VCaP (cell line): ENCODE measurements around the gene RIPOR1.
"Not testable (repeated sequence)": the region's sequence is repeated elsewhere in the genome, so short reads cannot be mapped to it uniquely, and the experiment has no call there.

Experiments used
- H3K27ac ChIP-seq: fragments of 450-650 bp; 2 replicates; pipeline ENCODE4 v1.5.1; 2017
- TF ChIP-seq, protein P1 (sequence below): fragments of 450-650 bp; conservative IDR thresholded peaks from 2 replicates; pipeline ENCODE4 v1.5.1; 2017; ENCODE audit warnings: mild to moderate bottlenecking, moderate library complexity

Gene RIPOR1

DNA sequence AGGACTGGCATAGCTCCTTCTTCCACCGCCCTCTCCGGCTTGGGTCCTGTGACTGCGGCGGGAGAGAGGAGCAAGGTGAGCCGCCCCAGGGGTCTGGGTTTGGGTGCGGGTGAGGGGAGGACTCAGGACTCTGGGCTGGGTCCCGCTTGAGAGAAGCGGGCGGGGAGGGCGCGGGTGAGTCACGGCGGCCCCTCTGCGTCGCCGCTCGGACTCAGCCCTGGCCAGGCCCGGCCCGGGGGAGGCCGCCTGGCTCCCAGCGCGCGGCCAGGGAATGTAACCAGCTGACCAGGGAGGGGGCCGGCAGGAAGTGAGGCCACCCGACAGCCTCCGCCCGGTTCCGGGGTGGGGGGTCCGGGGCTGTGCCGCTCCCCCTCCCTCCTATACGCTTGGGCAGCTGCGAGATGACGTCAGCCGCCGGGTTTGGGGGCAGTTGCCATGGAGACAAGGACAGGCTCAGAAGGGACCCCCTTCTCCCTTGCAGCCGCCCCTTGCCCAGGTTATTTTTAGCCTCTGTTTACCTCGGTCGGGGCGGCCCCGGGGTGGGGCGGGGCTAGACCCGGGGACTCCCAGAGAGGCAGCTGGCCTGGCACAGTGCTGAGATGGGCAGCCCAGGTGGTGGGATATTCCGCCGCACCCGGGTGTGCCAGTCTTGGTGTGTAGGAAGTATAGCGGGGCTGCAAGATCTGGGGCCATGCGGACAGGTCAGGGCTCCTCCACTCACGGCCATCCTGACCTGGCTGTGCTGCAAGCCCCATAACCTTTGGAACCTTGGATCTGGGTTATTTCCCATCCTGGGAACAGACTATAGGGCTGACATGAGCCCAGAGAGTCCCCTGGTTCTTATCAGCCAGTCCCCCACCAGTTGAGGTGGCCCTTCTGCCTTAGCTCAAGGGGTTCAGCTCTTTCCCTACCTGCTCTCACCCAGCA is 1.6 kb downstream of the RIPOR1 start:
- H3K27ac ChIP-seq: peak overlapping the region; percentile 86
- TF ChIP-seq, protein P1, sequence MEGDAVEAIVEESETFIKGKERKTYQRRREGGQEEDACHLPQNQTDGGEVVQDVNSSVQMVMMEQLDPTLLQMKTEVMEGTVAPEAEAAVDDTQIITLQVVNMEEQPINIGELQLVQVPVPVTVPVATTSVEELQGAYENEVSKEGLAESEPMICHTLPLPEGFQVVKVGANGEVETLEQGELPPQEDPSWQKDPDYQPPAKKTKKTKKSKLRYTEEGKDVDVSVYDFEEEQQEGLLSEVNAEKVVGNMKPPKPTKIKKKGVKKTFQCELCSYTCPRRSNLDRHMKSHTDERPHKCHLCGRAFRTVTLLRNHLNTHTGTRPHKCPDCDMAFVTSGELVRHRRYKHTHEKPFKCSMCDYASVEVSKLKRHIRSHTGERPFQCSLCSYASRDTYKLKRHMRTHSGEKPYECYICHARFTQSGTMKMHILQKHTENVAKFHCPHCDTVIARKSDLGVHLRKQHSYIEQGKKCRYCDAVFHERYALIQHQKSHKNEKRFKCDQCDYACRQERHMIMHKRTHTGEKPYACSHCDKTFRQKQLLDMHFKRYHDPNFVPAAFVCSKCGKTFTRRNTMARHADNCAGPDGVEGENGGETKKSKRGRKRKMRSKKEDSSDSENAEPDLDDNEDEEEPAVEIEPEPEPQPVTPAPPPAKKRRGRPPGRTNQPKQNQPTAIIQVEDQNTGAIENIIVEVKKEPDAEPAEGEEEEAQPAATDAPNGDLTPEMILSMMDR: no peak

DNA sequence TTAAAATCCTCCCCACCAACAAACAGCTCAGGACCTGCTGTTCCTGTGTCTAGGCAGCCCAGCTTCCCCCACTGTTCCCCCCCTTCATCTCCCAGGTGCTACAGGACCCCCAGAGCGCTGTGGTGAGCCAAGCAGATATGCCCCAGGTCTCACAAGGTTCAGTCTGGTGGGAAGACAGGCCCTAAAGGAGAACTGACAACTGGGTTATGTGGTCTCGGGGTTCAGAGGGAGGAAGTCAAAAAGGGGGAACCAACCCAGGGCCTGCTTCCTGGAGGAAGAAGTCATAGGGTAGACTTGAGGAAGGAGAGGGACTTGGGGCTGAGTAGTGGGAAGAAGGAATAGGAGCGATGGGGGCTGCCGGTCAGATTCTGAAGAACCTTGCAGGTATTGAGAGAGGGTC is 2.6 kb downstream of the RIPOR1 start:
- TF ChIP-seq, protein P1: no peak
- no peak overlapping the region for H3K27ac ChIP-seq

DNA sequence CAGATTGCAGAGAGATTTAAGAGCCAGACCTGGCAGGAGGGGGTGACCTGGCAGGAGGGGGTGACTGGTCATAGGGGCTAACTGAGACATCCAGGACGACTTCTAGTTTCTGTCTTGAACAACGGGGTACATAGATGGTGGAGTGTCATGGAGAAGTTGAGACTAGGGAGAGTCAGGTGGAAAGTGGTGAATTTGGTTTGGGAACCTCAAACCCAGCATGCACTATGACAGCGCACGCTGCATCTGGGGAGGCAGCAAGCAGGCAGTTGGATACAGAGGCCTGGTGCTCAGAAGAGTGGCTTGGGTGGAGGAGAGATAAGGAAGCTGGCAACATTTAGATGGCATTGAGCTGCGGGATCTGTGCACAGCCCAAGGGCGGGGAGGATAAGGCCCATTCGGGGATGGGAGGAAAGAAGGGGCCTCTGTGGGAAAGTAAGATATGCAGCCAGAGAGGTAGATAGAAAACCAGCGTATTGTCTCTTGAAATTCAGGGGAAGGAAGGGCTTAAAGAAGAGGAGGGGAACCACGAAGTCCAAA is 4.5 kb downstream of the RIPOR1 start:
- TF ChIP-seq, protein P1: no peak
- H3K27ac ChIP-seq: no peak overlapping the region

DNA sequence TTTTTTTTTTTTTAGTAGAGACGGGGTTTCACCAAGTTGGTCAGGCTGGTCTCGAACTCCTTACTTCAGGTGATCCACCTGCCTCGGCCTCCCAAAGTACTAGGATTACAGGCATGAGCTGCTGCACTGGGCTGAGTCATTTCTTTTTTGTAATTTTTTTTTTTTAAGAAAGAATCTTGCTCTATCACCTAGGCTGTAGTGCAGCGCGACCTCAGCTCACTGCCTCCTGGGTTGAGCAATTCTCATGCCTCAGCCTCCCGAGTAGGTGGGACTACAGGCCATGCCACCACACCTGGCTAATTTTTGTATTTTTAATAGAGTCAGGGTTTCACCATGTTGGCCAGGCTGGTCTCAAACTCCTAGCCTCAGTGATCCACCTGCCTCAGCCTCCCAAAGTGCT is 5.4 kb downstream of the RIPOR1 start:
- not testable (repeated sequence) for H3K27ac ChIP-seq

DNA sequence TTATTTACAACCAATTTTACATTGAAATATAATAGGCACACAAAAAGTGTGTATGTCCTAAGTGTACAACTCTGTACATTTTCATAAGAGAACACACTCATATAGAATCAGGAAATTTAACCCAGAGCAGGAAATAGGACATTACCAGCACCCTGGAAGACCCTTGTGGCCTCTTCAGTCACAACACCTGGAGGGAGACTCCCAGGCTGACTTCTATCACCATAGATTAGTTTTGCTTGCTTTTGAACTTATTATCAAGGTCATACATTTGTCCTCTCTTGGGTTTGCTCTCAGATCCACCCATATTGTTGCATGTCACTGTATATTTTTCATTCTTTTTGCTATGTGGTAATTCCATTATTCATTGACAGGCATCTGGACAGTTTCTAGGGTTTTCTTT is 5.8 kb downstream of the RIPOR1 start:
- TF ChIP-seq, protein P1: no peak
- H3K27ac ChIP-seq: no peak overlapping the region

DNA sequence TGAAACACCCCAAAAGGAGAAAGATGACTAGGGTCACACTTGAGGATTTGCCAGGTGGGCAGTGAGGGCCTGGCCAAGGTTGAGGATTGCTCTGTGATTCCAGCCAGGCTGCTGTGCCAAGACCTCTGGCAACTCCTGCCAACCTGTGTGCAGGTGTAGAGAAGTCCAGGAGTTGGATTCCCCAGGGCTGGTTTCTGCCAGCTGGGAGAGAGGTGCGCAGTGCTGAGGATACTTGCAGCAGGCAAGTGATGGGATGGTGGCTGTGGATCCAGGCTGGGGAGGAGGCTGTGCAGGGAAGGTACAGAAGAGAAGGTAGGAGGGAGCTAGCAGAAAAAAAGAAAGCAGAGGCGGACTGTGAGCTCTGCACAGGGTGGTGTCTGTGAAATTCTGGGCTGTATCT is 6.6 kb downstream of the RIPOR1 start:
- TF ChIP-seq, protein P1: no peak
- H3K27ac ChIP-seq: no peak overlapping the region

DNA sequence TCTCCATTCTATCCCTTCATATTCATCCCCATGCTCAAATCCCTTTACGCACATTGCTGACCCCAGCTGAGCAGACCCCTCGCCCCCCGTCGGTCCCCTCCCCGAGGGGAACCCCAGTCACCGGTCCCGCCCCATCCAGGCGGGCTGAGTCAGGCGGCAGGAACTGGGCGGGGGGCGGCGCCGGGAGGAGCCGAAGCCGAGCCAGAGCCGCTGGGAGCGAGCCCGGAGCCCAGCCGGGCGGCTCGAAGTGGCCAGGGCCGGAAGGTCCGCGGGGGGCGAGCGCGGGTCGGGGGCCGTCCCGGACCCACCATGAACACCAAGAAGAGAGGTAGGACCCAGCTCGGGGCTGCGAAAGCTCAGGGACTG is 8.6 kb downstream of the RIPOR1 start:
- TF ChIP-seq, protein P1: no peak
- peak overlapping the region; percentile 68 for H3K27ac ChIP-seq
